ENCODE data around the gene TMEM183A. TPM values are rescaled to one million over a fixed set of nuclear protein-coding genes. Genes with fewer than 3 reads are reported as not detected.
A peak's percentile ranks its signal among the peaks of the same experiment; 100 is the strongest.

TMEM183A gene
- total and polyA plus RNA-seq, 9 of the 15 experiments (the other 6 are each of a cell fraction or from before 2014, with no cell fraction given): 23.4 to 190 (median 124) TPM

DNA sequence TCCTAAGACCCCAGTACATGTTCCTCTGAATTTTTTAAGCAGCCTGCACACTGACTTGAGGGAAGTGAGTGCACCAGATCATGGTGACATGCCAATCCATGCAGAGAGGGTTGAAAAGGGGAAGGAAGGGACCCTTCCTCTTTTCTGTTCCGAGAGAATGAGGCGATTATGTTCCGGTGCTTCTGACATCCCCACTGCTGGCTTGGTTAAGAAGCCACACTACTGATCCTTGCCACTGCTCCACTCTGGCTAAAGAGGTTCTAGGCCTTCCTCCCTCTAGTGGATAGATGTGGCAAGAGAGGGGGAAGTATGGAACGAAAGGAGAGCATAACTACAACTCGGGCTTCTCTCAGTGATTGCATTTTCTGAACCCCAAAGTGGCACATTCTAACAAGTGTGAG lies 38.3 kb upstream of the TMEM183A start (continued):
- TF ChIP-seq, protein P1, sequence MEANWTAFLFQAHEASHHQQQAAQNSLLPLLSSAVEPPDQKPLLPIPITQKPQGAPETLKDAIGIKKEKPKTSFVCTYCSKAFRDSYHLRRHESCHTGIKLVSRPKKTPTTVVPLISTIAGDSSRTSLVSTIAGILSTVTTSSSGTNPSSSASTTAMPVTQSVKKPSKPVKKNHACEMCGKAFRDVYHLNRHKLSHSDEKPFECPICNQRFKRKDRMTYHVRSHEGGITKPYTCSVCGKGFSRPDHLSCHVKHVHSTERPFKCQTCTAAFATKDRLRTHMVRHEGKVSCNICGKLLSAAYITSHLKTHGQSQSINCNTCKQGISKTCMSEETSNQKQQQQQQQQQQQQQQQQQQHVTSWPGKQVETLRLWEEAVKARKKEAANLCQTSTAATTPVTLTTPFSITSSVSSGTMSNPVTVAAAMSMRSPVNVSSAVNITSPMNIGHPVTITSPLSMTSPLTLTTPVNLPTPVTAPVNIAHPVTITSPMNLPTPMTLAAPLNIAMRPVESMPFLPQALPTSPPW (CRISPR knock-in tag; IDR thresholded peaks at IDR 0.05): peak; percentile 39; the same call in 1 of the 2 replicates
- TF ChIP-seq XRCC5 (IDR thresholded peaks at IDR 0.05; ENCODE audit: low read depth, low read length) (peak; percentile 86; the same call in 1 of the 2 replicates), ERF (CRISPR knock-in tag; IDR thresholded peaks at IDR 0.05) (0 out of 2 replicates have a peak, but pooled peaks have one; percentile 33), L3MBTL2 (IDR thresholded peaks at IDR 0.05) (peak; percentile 27; the same call in 1 of the 2 replicates), BRD9 (IDR thresholded peaks at IDR 0.05; ENCODE audit: low read depth, partially characterized antibody) (peak; percentile 69), ETS2 (tag; IDR thresholded peaks at IDR 0.05; ENCODE audit: borderline replicate concordance, poor library complexity, severe bottlenecking) (no peak), RBM39 (optimal IDR thresholded peaks at IDR 0.05; ENCODE audit: low read depth, low read length) (peak; percentile 70), ARNT (IDR thresholded peaks at IDR 0.05) (peak in 1 of 2 experiments; percentile 66; a peak in 1 of 4 replicates), PRDM10 (IDR thresholded peaks at IDR 0.05; ENCODE audit: partially characterized antibody) (peak; percentile 58), PYGO2 (tag; IDR thresholded peaks at IDR 0.05) (no peak), ZNF239 (CRISPR knock-in tag; IDR thresholded peaks at IDR 0.05) (no peak), ZBTB49 (CRISPR knock-in tag; IDR thresholded peaks at IDR 0.05; ENCODE audit: borderline replicate concordance) (no peak), SIN3A (IDR thresholded peaks at IDR 0.05; ENCODE audit: borderline replicate concordance in 2 of 2, control insufficient read depth in 1 of 2, low read depth in 2 of 2, low read length in 2 of 2) (no peak), CSDE1 (IDR thresholded peaks at IDR 0.05) (no peak), NRF1 (conservative IDR thresholded peaks at IDR 0.05 in 1 of 2, IDR thresholded peaks at IDR 0.05 in 1 of 2) (0 out of 4 replicates have a peak, but pooled peaks of 1 of the 2 experiments have one; percentile 27), WHSC1 (IDR thresholded peaks at IDR 0.05; ENCODE audit: low read length) (no peak), SMARCA4 (IDR thresholded peaks at IDR 0.05) (peak; percentile 25; the same call in 1 of the 2 replicates)
- TF ChIP-seq, protein P2, sequence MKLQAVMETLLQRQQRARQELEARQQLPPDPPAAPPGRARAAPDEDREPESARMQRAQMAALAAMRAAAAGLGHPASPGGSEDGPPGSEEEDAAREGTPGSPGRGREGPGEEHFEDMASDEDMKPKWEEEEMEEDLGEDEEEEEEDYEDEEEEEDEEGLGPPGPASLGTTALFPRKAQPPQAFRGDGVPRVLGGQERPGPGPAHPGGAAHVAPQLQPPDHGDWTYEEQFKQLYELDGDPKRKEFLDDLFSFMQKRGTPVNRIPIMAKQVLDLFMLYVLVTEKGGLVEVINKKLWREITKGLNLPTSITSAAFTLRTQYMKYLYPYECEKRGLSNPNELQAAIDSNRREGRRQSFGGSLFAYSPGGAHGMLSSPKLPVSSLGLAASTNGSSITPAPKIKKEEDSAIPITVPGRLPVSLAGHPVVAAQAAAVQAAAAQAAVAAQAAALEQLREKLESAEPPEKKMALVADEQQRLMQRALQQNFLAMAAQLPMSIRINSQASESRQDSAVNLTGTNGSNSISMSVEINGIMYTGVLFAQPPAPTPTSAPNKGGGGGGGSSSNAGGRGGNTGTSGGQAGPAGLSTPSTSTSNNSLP (IDR thresholded peaks at IDR 0.05; ENCODE audit: borderline replicate concordance, low read depth, low read length): peak; percentile 53; the same call in 1 of the 2 replicates
